Lower lobe of right lung (tissue), 2 donors: ENCODE measurements around the gene RPE65. TPM values are rescaled to one million over a fixed set of nuclear protein-coding genes. Genes with fewer than 3 reads are reported as not detected.

ENCODE experiments used
- ATAC-seq, 2 donors: fragments of 200-7000 bp; cut with Tn5 transposase; one replicate each; pipeline ENCODE4 v1.9.1; 2020 to 2022; ENCODE audit warnings: mild to moderate bottlenecking in 2 of 2, moderate library complexity in 2 of 2
- DNase-seq: peaks from one replicate; pipeline ENCODE4 v3.0.0-alpha.2; 2020
- H3K27ac ChIP-seq: fragments of 200-600 bp; one replicate; pipeline ENCODE4 v1.8.0; 2022
- H3K27me3 ChIP-seq: fragments of 200-600 bp; one replicate; pipeline ENCODE4 v1.8.0; 2022; ENCODE audit warnings: low read depth
- H3K36me3 ChIP-seq: fragments of 200-600 bp; one replicate; pipeline ENCODE4 v1.8.0; 2022; ENCODE audit warnings: mild to moderate bottlenecking
- H3K4me1 ChIP-seq: fragments of 200-600 bp; one replicate; pipeline ENCODE4 v1.8.0; 2022
- H3K4me3 ChIP-seq: fragments of 200-600 bp; one replicate; pipeline ENCODE4 v1.8.0; 2022; ENCODE audit warnings: mild to moderate bottlenecking
- H3K9me3 ChIP-seq: fragments of 200-600 bp; one replicate; pipeline ENCODE4 v1.8.0; 2022
- CTCF ChIP-seq: fragments of 200-600 bp; IDR thresholded peaks from one replicate; pipeline ENCODE4 v1.8.0; 2022; ENCODE audit warnings: antibody characterized with exemption, mild to moderate bottlenecking
- intact Hi-C: fragments of 100-400 bp; cut with DNase I; formaldehyde crosslinking; loops from one replicate; pipeline ENCODE4 v1.11.0; 2022
- total RNA-seq: library from RNA; stranded (reverse); fragmentation: NEBNext Ultra II Directional; extraction: Animal tissue kit (Norgen Biotek cat#: 25700); gene quantifications from one replicate; pipeline ENCODE4 v1.2.1, GENCODE V29; 2021
- donor health status: DM: no; HTN: yes; CAD: no; lungs with severe emphysema.

The RPE65 gene
- total RNA-seq, 1 donor from 2014 or later, result not detected

- Histone ChIP-seq H3K9me3 (no peaks in the 10 kb centered on the region), H3K4me1 (no peaks in the 10 kb centered on the region), H3K4me3 (no peak overlapping the region), H3K36me3 (no peaks in the 10 kb centered on the region), H3K27ac (no peak overlapping the region), H3K27me3 (no peaks in the 10 kb centered on the region)
- ATAC-seq, result no peak
- intact Hi-C loops, result no loop called here
- TF ChIP-seq CTCF, result no peak
- DNase-seq, result no peak
Observed at GRCh38 chr1:68460935-68461334, 11.2 kb upstream of the RPE65 start.

- Histone ChIP-seq H3K27me3 (no peaks in the 10 kb centered on the region), H3K36me3 (no peaks in the 10 kb centered on the region), H3K4me3 (no peak overlapping the region), H3K4me1 (no peaks in the 10 kb centered on the region), H3K9me3 (no peaks in the 10 kb centered on the region), H3K27ac (no peak overlapping the region)
- no peak for ATAC-seq
- DNase-seq, result no peak
- no peak for TF ChIP-seq CTCF
- intact Hi-C loops, result no loop called here
Observed at GRCh38 chr1:68459796-68460195, 10.0 kb upstream of the RPE65 start.

- H3K9me3 ChIP-seq, result no peaks in the 10 kb centered on the region
- H3K4me3 ChIP-seq, result no peak overlapping the region
- no peak overlapping the region for H3K27ac ChIP-seq
- ATAC-seq (no peak), DNase-seq (no peak)
- no peak for TF ChIP-seq CTCF
- H3K36me3 ChIP-seq, result no peaks in the 10 kb centered on the region
- no peaks in the 10 kb centered on the region for H3K27me3 ChIP-seq
- H3K4me1 ChIP-seq, result no peaks in the 10 kb centered on the region
- intact Hi-C loops, result no loop called here
Observed at GRCh38 chr1:68459091-68459490, 9.3 kb upstream of the RPE65 start.

- Histone ChIP-seq H3K36me3 (no peaks in the 10 kb centered on the region), H3K4me3 (no peak overlapping the region), H3K27ac (no peak overlapping the region), H3K27me3 (no peaks in the 10 kb centered on the region), H3K4me1 (no peaks in the 10 kb centered on the region), H3K9me3 (no peaks in the 10 kb centered on the region)
- intact Hi-C loops, result no loop called here
- TF ChIP-seq CTCF, result no peak
- ATAC-seq, result no peak
- DNase-seq, result no peak
Observed at GRCh38 chr1:68456202-68456601, 6.4 kb upstream of the RPE65 start.

- Histone ChIP-seq H3K9me3 (no peaks in the 10 kb centered on the region), H3K27ac (no peak overlapping the region), H3K4me1 (no peaks in the 10 kb centered on the region), H3K36me3 (no peaks in the 10 kb centered on the region), H3K27me3 (no peaks in the 10 kb centered on the region), H3K4me3 (no peak overlapping the region)
- no peak for TF ChIP-seq CTCF
- DNase-seq (no peak), ATAC-seq (no peak)
- intact Hi-C loops, result no loop called here
Observed at GRCh38 chr1:68454534-68454933, 4.8 kb upstream of the RPE65 start.

GRCh38 chr1:68453060-68453670 is 3.4 kb upstream of the RPE65 start:
- Histone ChIP-seq H3K9me3 (no peaks in the 10 kb centered on the region), H3K4me3 (no peak overlapping the region), H3K27ac (no peak overlapping the region), H3K36me3 (no peaks in the 10 kb centered on the region), H3K4me1 (no peaks in the 10 kb centered on the region), H3K27me3 (no peaks in the 10 kb centered on the region)
- ATAC-seq (no peak), DNase-seq (no peak)
- no peak for TF ChIP-seq CTCF
- intact Hi-C loops, result no loop called here
